Measurements from ENCODE around the gene RUFY4. TPM values are rescaled to one million over a fixed set of nuclear protein-coding genes. Genes with fewer than 3 reads are reported as not detected.

RUFY4 gene
- total RNA-seq, 4 donors from 2014 or later = 0.25 TPM; not detected in 3

DNA sequence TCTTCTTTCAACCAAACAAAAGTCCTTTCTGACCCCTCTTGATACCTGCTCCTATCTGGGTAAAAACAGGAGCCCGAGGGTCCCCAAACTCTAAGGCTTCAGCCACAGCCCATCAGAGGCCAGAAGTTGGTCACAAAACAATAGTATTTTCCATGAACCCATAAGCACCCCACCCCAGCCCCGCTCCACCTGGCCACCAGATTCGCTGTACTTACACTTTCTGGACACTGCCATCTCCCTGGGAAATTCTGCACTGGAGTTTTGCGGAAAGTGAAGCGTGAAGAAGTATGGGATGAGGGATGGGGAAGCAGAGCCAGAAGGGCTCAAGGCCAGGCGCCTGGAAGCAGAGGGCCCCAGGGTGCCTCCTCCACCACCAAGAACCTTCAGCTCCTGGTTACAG lies 5.2 kb upstream of the RUFY4 start:
- no peak for DNase-seq
- intact Hi-C loops (cut with DNase I; ENCODE audit: low total_unique reads) (no loop called here), in situ Hi-C loops (cut with MboI; ENCODE audit: low sequenced_read_pairs in 4 of 4) (no loop called here)
- Histone ChIP-seq H3K4me3 (no peak overlapping the region), H3K36me3 (no peaks in the 10 kb centered on the region), H3K9me3 (no peaks in the 10 kb centered on the region), H3K27me3 (peaks cover 0 to 3% (median 0%) of the 10 kb centered on the region in 3 donors), H3K27ac (no peak overlapping the region), H3K4me1 (peaks cover 0 to 3% of the 10 kb centered on the region in 2 donors)
- TF ChIP-seq POLR2A (IDR thresholded peaks at IDR 0.05) = no peak
- TF ChIP-seq, protein P1, sequence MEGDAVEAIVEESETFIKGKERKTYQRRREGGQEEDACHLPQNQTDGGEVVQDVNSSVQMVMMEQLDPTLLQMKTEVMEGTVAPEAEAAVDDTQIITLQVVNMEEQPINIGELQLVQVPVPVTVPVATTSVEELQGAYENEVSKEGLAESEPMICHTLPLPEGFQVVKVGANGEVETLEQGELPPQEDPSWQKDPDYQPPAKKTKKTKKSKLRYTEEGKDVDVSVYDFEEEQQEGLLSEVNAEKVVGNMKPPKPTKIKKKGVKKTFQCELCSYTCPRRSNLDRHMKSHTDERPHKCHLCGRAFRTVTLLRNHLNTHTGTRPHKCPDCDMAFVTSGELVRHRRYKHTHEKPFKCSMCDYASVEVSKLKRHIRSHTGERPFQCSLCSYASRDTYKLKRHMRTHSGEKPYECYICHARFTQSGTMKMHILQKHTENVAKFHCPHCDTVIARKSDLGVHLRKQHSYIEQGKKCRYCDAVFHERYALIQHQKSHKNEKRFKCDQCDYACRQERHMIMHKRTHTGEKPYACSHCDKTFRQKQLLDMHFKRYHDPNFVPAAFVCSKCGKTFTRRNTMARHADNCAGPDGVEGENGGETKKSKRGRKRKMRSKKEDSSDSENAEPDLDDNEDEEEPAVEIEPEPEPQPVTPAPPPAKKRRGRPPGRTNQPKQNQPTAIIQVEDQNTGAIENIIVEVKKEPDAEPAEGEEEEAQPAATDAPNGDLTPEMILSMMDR (IDR thresholded peaks at IDR 0.05 in 4 of 5, conservative IDR thresholded peaks at IDR 0.05 in 1 of 5) = no peak
- ATAC-seq = no peak

DNA sequence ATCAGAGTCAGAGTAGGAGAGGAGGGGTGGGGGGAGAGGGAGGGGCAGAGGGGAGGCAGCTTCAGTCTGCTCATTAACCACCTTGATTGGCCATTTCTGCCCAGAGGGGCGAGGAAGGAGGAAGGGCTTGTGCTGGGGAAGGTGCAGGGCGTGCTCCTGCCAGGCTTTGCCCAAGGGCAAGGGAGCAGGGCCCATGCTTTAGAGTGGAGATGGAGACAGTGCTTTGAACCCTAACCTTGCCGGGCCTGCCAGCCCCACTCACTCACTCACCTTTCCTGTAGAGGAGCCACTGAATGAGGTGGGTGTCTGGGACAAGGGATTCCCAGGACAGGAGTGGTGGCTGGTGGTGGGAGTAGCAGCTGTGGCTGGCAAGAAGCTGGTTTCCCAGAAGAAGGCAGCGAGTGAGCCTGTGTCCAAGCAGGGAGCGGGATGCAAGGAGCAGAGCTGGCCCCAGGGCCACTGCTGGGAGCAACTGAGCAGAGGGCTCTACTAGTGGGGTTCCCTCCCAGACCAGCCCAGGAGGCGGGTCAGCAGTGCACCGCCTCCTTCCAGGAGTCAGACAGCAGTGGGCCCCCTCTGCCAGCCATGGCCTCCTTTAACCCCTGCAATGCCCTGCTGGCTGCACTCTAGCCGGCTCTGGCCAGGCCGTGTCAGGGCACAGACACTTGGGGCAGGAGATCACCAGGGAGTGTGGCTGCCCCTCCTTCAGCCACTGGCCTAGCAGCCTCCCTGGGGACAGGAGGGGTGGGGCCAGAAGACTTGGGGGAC lies 3.6 kb upstream of the RUFY4 start:
- TF ChIP-seq, protein P1 (IDR thresholded peaks at IDR 0.05 in 4 of 5, conservative IDR thresholded peaks at IDR 0.05 in 1 of 5) = no peak
- TF ChIP-seq POLR2A (IDR thresholded peaks at IDR 0.05) = no peak
- peaks cover 0 to 3% (median 0%) of the 10 kb centered on the region in 3 donors for H3K27me3 ChIP-seq
- intact Hi-C loops (cut with DNase I; ENCODE audit: low total_unique reads) (no loop called here), in situ Hi-C loops (cut with MboI; ENCODE audit: low sequenced_read_pairs in 4 of 4) (no loop called here)
- ATAC-seq (no peak), DNase-seq (no peak)
- peaks cover 0 to 3% of the 10 kb centered on the region in 2 donors for H3K4me1 ChIP-seq
- no peaks in the 10 kb centered on the region for H3K36me3 ChIP-seq
- no peaks in the 10 kb centered on the region for H3K9me3 ChIP-seq
- no peak overlapping the region for H3K4me3 ChIP-seq
- no peak overlapping the region for H3K27ac ChIP-seq

DNA sequence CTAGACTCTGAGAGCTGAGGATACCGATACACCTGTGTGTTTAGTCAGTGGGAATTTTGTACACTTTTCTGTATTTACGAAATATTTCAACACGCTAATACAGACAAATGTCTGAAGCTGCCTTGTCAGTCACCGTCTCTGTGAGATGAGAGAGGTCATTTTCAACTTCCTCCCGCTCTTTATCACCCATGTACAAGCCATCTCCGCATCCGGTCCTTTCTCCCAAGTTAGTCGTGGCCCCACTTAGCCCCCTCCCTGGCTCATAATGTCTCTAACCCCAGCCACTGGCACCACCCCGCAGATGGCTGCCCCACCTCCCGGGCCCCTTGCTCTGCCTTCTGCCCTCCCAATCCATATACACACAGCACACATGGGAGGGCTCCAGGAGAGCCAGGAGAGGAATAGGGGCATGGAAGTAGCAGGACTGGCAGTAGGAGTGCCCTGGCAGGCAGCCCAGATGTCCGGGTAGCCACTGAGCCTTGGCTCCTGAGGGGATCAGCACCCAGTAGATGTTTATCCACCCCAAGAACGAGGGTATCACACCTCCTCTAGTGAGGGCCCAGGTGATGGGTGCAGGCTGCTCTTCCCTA lies 2.0 kb upstream of the RUFY4 start:
- in situ Hi-C loops (cut with MboI; ENCODE audit: low sequenced_read_pairs in 4 of 4) = no loop called here
- ATAC-seq = no peak
- Histone ChIP-seq H3K27ac (no peak overlapping the region), H3K27me3 (peaks cover 0 to 3% (median 0%) of the 10 kb centered on the region in 3 donors), H3K4me1 (peaks cover 0 to 3% of the 10 kb centered on the region in 2 donors), H3K36me3 (no peaks in the 10 kb centered on the region), H3K4me3 (no peak overlapping the region), H3K9me3 (no peaks in the 10 kb centered on the region)
- TF ChIP-seq, protein P1 (IDR thresholded peaks at IDR 0.05 in 4 of 5, conservative IDR thresholded peaks at IDR 0.05 in 1 of 5) = no peak
- no peak for TF ChIP-seq POLR2A (IDR thresholded peaks at IDR 0.05)
- intact Hi-C loops (cut with DNase I; ENCODE audit: low total_unique reads) = no loop called here
- no peak for DNase-seq

- no peak for DNase-seq
- Histone ChIP-seq H3K27me3 (peaks cover 0 to 3% (median 0%) of the 10 kb centered on the region in 3 donors), H3K27ac (no peak overlapping the region), H3K4me1 (peaks cover 0 to 3% of the 10 kb centered on the region in 2 donors), H3K4me3 (no peak overlapping the region), H3K9me3 (no peaks in the 10 kb centered on the region), H3K36me3 (no peaks in the 10 kb centered on the region)
- TF ChIP-seq POLR2A (IDR thresholded peaks at IDR 0.05) = no peak
- TF ChIP-seq, protein P1 (IDR thresholded peaks at IDR 0.05 in 4 of 5, conservative IDR thresholded peaks at IDR 0.05 in 1 of 5) = no peak
- intact Hi-C loops (cut with DNase I; ENCODE audit: low total_unique reads) = no loop called here
- no peak for ATAC-seq
- in situ Hi-C loops (cut with MboI; ENCODE audit: low sequenced_read_pairs in 4 of 4) = no loop called here
These were observed 1.5 kb upstream of the RUFY4 start for GRCh38 chr2:218067523-218067922.
